Breast epithelium (tissue), 4 donors: ENCODE results near the gene SNUPN. TPM values are rescaled to one million over a fixed set of nuclear protein-coding genes. Genes with fewer than 3 reads are reported as not detected.

Experiments
- DNase-seq, 2 donors: peaks; one replicate each; pipeline ENCODE4 v3.0.0-alpha.2; 2019; ENCODE audit warnings: low spot score in 2 of 2
- H3K27ac ChIP-seq, 2 donors: fragments of 200-600 bp; sonication (generic) in 1 of 2; one replicate each; pipeline ENCODE4 v1.5.1; 2016 to 2019; ENCODE audit warnings: mild to moderate bottlenecking in 1 of 2
- H3K27me3 ChIP-seq, 2 donors: fragments of 200-600 bp; sonication (generic) in 1 of 2; one replicate each; pipeline versions ENCODE4 v1.5.1 to v1.6.0; 2017 to 2019; ENCODE audit warnings: control low read depth in 1 of 2, mild to moderate bottlenecking in 1 of 2
- H3K36me3 ChIP-seq: fragments of 200-600 bp; one replicate; pipeline ENCODE4 v1.5.1; 2019
- H3K4me1 ChIP-seq, 2 donors: fragments of 200-600 bp; sonication (generic); one replicate each; pipeline ENCODE4 v1.5.1; 2016 to 2019; ENCODE audit warnings: control low read depth in 1 of 2
- H3K4me3 ChIP-seq, 3 donors: fragments of 200-600 bp; sonication (generic); 1 replicate in 2 of 3; 2 replicates in 1 of 3; pipeline ENCODE4 v1.5.1; 2016 to 2019; ENCODE audit warnings: mild to moderate bottlenecking in 3 of 3, moderate library complexity in 2 of 3
- H3K9me3 ChIP-seq, 2 donors: fragments of 200-600 bp; sonication (generic) in 1 of 2; one replicate each; pipeline ENCODE4 v1.5.1; 2016 to 2019; ENCODE audit warnings: control low read depth in 1 of 2
- CTCF ChIP-seq, 3 donors: fragments of 450-650 bp; IDR thresholded peaks; one replicate each; pipeline ENCODE4 v1.5.1; 2016 to 2017; ENCODE audit warnings: antibody characterized with exemption in 3 of 3, mild to moderate bottlenecking in 3 of 3, moderate library complexity in 3 of 3
- POLR2A ChIP-seq: fragments of 450-650 bp; IDR thresholded peaks from one replicate; pipeline ENCODE4 v1.6.1; 2016; ENCODE audit warnings: antibody characterized with exemption, mild to moderate bottlenecking, moderate library complexity
- POLR2AphosphoS5 ChIP-seq, 3 donors: sonication (generic); formaldehyde crosslinking; IDR thresholded peaks; one replicate each; pipeline ENCODE4 v1.6.1; 2017; ENCODE audit warnings: antibody characterized with exemption in 3 of 3
- intact Hi-C: fragments of 100-400 bp; cut with DNase I; formaldehyde crosslinking; loops from one replicate; pipeline ENCODE4 v1.15.1; 2023; ENCODE audit warnings: low total_unique reads
- total RNA-seq, 3 donors: library from RNA; depleted of rRNA; stranded (reverse); fragments of >200 nt; gene quantifications; one replicate each; pipeline ENCODE4 v1.1.0, GENCODE V29; 2016

Gene SNUPN
- total RNA-seq, 3 donors from 2014 or later = 19.8 to 24.9 (median 23.6) TPM

- intact Hi-C loops = no loop called here
- TF ChIP-seq CTCF (IDR thresholded peaks at IDR 0.05) (no peak), POLR2A (no peak), POLR2AphosphoS5 (IDR thresholded peaks at IDR 0.05) (no peak)
Measured at GRCh38 chr15:75606026-75606425, 19.5 kb downstream of the SNUPN start.

DNA sequence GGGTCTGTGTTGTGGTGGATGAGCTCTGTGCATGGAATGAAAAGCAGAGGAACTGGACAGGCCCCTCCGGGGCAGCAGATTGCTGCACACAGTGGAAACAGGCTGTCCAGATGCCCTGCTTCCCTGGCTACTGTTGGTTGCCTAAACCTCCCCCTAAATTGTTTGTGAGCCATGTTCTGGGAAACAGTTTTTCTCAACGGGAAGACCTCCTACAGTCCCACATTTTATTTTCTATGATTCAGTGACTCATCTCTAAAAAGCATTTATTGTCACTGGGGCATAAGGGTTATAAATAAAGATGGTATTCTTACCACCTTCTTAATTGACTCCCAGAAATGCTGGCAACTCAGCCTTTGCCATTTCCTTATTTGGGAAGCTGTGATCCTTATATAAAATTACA, 26.1 kb downstream of the SNUPN start:
- no peaks in the 10 kb centered on the region for H3K36me3 ChIP-seq
- H3K27ac ChIP-seq = peak overlapping the region in 1 of 2 donors; percentile 54
- H3K4me1 ChIP-seq = no peaks in the 10 kb centered on the region

More at GRCh38 chr15:75606026-75606425, 19.5 kb downstream of the SNUPN start:
- Histone ChIP-seq H3K36me3 (peaks cover 15% of the 10 kb centered on the region), H3K4me1 (no peaks in the 10 kb centered on the region), H3K27me3 (no peaks in the 10 kb centered on the region), H3K27ac (no peak overlapping the region), H3K4me3 (no peak overlapping the region), H3K9me3 (no peaks in the 10 kb centered on the region)
- no peak for DNase-seq

DNA sequence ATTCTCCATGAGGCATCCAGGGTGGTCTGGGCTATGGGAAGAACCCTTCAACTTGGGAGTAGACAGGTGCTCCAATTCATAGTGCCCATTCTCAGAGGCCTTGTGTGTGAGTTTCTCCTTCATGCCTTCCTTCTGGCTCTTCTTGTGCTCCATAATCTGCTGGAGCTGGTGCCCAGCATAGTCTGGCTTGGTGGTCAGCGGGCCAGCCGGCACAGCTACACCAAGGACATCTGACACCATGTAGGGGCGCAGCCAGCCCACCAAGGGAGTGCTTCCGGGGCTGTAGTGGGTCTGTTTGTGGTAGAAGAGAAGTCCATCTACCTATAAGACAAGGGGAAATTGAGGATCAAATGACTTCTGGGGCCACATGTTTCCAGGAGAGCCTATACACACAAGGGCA, 27.2 kb downstream of the SNUPN start:
- Histone ChIP-seq H3K4me3 (no peak overlapping the region), H3K4me1 (no peaks in the 10 kb centered on the region), H3K27ac (peak overlapping the region in 1 of 2 donors; percentile 54), H3K27me3 (no peaks in the 10 kb centered on the region), H3K9me3 (no peaks in the 10 kb centered on the region), H3K36me3 (no peaks in the 10 kb centered on the region)
- no peak for DNase-seq
- TF ChIP-seq POLR2AphosphoS5 (IDR thresholded peaks at IDR 0.05) (no peak), CTCF (IDR thresholded peaks at IDR 0.05) (no peak), POLR2A (no peak)
- intact Hi-C loops = no loop called here

More for the DNA sequence above, 26.1 kb downstream of the SNUPN start:
- no peak for DNase-seq
- H3K27me3 ChIP-seq = no peaks in the 10 kb centered on the region
- TF ChIP-seq CTCF (IDR thresholded peaks at IDR 0.05) (no peak), POLR2A (no peak), POLR2AphosphoS5 (IDR thresholded peaks at IDR 0.05) (no peak)
- H3K4me3 ChIP-seq = no peak overlapping the region
- H3K9me3 ChIP-seq = no peaks in the 10 kb centered on the region
- intact Hi-C loops = no loop called here

GRCh38 chr15:75597667-75598341, 27.7 kb downstream of the SNUPN start:
- peak overlapping the region in 1 of 2 donors; percentile 54 for H3K27ac ChIP-seq
- no peaks in the 10 kb centered on the region for H3K27me3 ChIP-seq
- no peak overlapping the region for H3K4me3 ChIP-seq
- intact Hi-C loops = no loop called here
- no peaks in the 10 kb centered on the region for H3K36me3 ChIP-seq
- DNase-seq = no peak
- no peaks in the 10 kb centered on the region for H3K9me3 ChIP-seq
- TF ChIP-seq POLR2AphosphoS5 (IDR thresholded peaks at IDR 0.05) (no peak), CTCF (IDR thresholded peaks at IDR 0.05) (peak; percentile 11 to 35 (median 19))
- no peaks in the 10 kb centered on the region for H3K4me1 ChIP-seq

- Histone ChIP-seq H3K9me3 (no peaks in the 10 kb centered on the region), H3K36me3 (no peaks in the 10 kb centered on the region), H3K27me3 (no peaks in the 10 kb centered on the region), H3K4me1 (no peaks in the 10 kb centered on the region), H3K4me3 (no peak overlapping the region), H3K27ac (peak overlapping the region in 1 of 2 donors; percentile 54)
- no peak for DNase-seq
- intact Hi-C loops = no loop called here
- TF ChIP-seq POLR2AphosphoS5 (IDR thresholded peaks at IDR 0.05) (no peak), POLR2A (no peak), CTCF (IDR thresholded peaks at IDR 0.05) (no peak)
Measured at GRCh38 chr15:75596703-75597345, 28.7 kb downstream of the SNUPN start.
